K562 (cell line): ENCODE data around the gene IL10. TPM values are rescaled to one million over a fixed set of nuclear protein-coding genes. Genes with fewer than 3 reads are reported as not detected.

Source experiments
- ATAC-seq: fragments of 200-7000 bp; cut with Tn5 transposase; 3 replicates; pipeline ENCODE4 v1.9.1; 2020; ENCODE audit warnings: moderate library complexity
- BruUV-seq: library from RNA; stranded (reverse); fragments of 400-500 nt; replicated peaks from 2 replicates; lab custom pipeline; 2021; lab: Mats Ljungman, UMichigan
- CTCF ChIA-PET: fragments of 300-600 bp; formaldehyde crosslinking; extraction: SDS; loops from one replicate; lab custom pipeline; 2021; ENCODE audit warnings: low intra/inter-chr PET ratio; lab: Yijun Ruan, JAX
- POLR2A ChIA-PET: fragments of 300-600, 350-650 bp; sonication (Branson Sonifier 250); formaldehyde crosslinking; extraction: SDS; loops from one replicate; lab custom pipeline; 2021; ENCODE audit warnings: antibody characterized with exemption, inconsistent platforms; lab: Yijun Ruan, JAX
- DNase-seq, 4 experiments: peaks; one replicate each; pipeline versions ENCODE4 v3.0.0 to v3.0.0-alpha.2; 2011 to 2018; ENCODE audit warnings: low spot score in 3 of 4, mixed read lengths in 3 of 4; ENCODE audit errors: extremely low read depth in 1 of 4
- FAIRE-seq: peaks from 2 replicates; lab custom pipeline; 2011; peaks lifted over from hg19 to GRCh38; lab: Jason Lieb, UNC
- H2AFZ ChIP-seq: 2 replicates; pipeline ENCODE4 v1.6.0; 2011; ENCODE audit warnings: low read depth, low read length, control low read depth, inconsistent platforms
- H3K27ac ChIP-seq: fragments of 200-600 bp; 3 replicates; pipeline ENCODE4 v1.8.0; 2011; ENCODE audit warnings: low read depth, mild to moderate bottlenecking, control low read depth, inconsistent platforms, low read length, moderate library complexity, mixed read lengths; ENCODE audit errors: extremely low read depth
- H3K27me3 ChIP-seq, 2 experiments: fragments of 300-600 bp in 1 of 2; 2 replicates in 1 of 2; 3 replicates in 1 of 2; pipeline versions ENCODE4 v1.6.0 to v1.8.0; 2011; ENCODE audit warnings: inconsistent platforms in 2 of 2, low read length in 2 of 2, mild to moderate bottlenecking in 1 of 2, mixed read lengths in 1 of 2, moderate library complexity in 1 of 2; ENCODE audit not compliant: control insufficient read depth in 2 of 2, insufficient read depth in 2 of 2
- H3K36me3 ChIP-seq: fragments of 300-600 bp; 3 replicates; pipeline ENCODE4 v1.8.0; 2011; ENCODE audit warnings: mild to moderate bottlenecking, low read length, inconsistent platforms; ENCODE audit not compliant: control insufficient read depth, insufficient read depth
- H3K4me1 ChIP-seq, 2 experiments: fragments of 200-600 bp in 1 of 2; replicated peaks in 1 of 2; 2 replicates in 1 of 2; 3 replicates in 1 of 2; pipeline versions ENCODE4 v1.5.1 to v1.8.0; 2011; ENCODE audit warnings: inconsistent platforms in 2 of 2, low read length in 2 of 2, mild to moderate bottlenecking in 1 of 2, mixed read lengths in 1 of 2, moderate library complexity in 1 of 2; ENCODE audit not compliant: control insufficient read depth in 2 of 2, insufficient read depth in 2 of 2
- H3K4me2 ChIP-seq: 2 replicates; pipeline ENCODE4 v1.6.1; 2011; ENCODE audit warnings: low read length, control low read depth, inconsistent platforms, mixed read lengths; ENCODE audit not compliant: insufficient read depth
- H3K4me3 ChIP-seq: fragments of 200-600 bp; sonication (generic), shearing (Covaris generic); 2 replicates; pipeline ENCODE4 v1.5.1; 2016; ENCODE audit warnings: control low read depth, inconsistent platforms
- H3K79me2 ChIP-seq: fragments of 200-600 bp; 3 replicates; pipeline ENCODE4 v1.8.0; 2011; ENCODE audit warnings: low read length, inconsistent platforms; ENCODE audit not compliant: control insufficient read depth, insufficient read depth
- H3K9ac ChIP-seq, 2 experiments: 2 replicates each; pipeline versions ENCODE4 v1.6.0 to v1.6.1; 2011; ENCODE audit warnings: low read depth in 2 of 2, low read length in 2 of 2, control low read depth in 1 of 2, inconsistent platforms in 1 of 2, mild to moderate bottlenecking in 1 of 2, mixed read lengths in 1 of 2; ENCODE audit not compliant: insufficient read depth in 1 of 2
- H3K9me1 ChIP-seq: one replicate; pipeline ENCODE4 v1.6.0; 2011; ENCODE audit warnings: inconsistent platforms, mild to moderate bottlenecking, low read length, moderate library complexity; ENCODE audit not compliant: control insufficient read depth, insufficient read depth
- H3K9me3 ChIP-seq: replicated peaks from 2 replicates; pipeline ENCODE4 v1.5.1; 2011; ENCODE audit warnings: low read depth, low read length, inconsistent platforms; ENCODE audit not compliant: control insufficient read depth, insufficient read depth
- H4K20me1 ChIP-seq: replicated peaks from 2 replicates; pipeline ENCODE4 v1.6.1; 2011; ENCODE audit warnings: low read length, inconsistent platforms, mixed read lengths; ENCODE audit not compliant: control insufficient read depth, insufficient read depth
- E2F5 ChIP-seq: sonication (generic); formaldehyde crosslinking; IDR thresholded peaks from 2 replicates; pipeline ENCODE4 v1.8.0; 2022; ENCODE audit warnings: mild to moderate bottlenecking, missing genetic modification reagents
- HNRNPL ChIP-seq: fragments of 200-400 bp; formaldehyde crosslinking; IDR thresholded peaks from 2 replicates; pipeline ENCODE4 v1.6.1; 2017; ENCODE audit warnings: low read depth, mild to moderate bottlenecking, low read length
- IRF2 ChIP-seq: sonication (generic); formaldehyde crosslinking; IDR thresholded peaks from 2 replicates; pipeline ENCODE4 v1.8.1; 2022; ENCODE audit warnings: mild to moderate bottlenecking, missing genetic modification reagents
- KDM5B ChIP-seq: fragments of 200-600 bp; sonication (generic); IDR thresholded peaks from 2 replicates; pipeline ENCODE4 v1.6.1; 2012; ENCODE audit warnings: low read depth, mild to moderate bottlenecking, moderate library complexity, low read length, control low read depth, inconsistent platforms; ENCODE audit not compliant: insufficient replicate concordance
- SMAD2 ChIP-seq: fragments of 150-350 bp; IDR thresholded peaks from 2 replicates; pipeline ENCODE4 v1.6.1; 2014; ENCODE audit warnings: low read depth, mild to moderate bottlenecking, low read length
- SPI1 ChIP-seq: IDR thresholded peaks from 2 replicates; pipeline ENCODE4 v1.6.1; 2011; ENCODE audit warnings: low read depth, low read length, control low read depth, borderline replicate concordance
- SUPT5H ChIP-seq: fragments of 450-650 bp; IDR thresholded peaks from 2 replicates; pipeline ENCODE4 v1.6.1; 2016
- TEAD1 ChIP-seq, 2 experiments: fragments of 450-650 bp in 1 of 2; sonication (generic) in 1 of 2; formaldehyde crosslinking; IDR thresholded peaks; 2 replicates each; pipeline versions ENCODE4 v1.4.0 to v1.8.0; 2020 to 2022; ENCODE audit warnings: mild to moderate bottlenecking in 2 of 2, missing genetic modification reagents in 1 of 2
- TOE1 ChIP-seq, 2 experiments: fragments of 450-650 bp in 1 of 2; sonication (generic) in 1 of 2; formaldehyde crosslinking in 1 of 2; IDR thresholded peaks; 2 replicates each; pipeline versions ENCODE4 v1.7.1 to v1.8.0; 2016 to 2022; ENCODE audit warnings: borderline replicate concordance in 2 of 2, mild to moderate bottlenecking in 2 of 2, antibody characterized with exemption in 1 of 2, inconsistent platforms in 1 of 2, low read depth in 1 of 2, missing genetic modification reagents in 1 of 2, moderate library complexity in 1 of 2
- VEZF1 ChIP-seq: fragments of 200-800 bp; sonication (Bioruptor generic); IDR thresholded peaks from 2 replicates; pipeline ENCODE4 v1.6.1; 2017; ENCODE audit warnings: missing genetic modification characterization, missing compliant biosample characterization
- ZFP91 ChIP-seq: sonication (generic); formaldehyde crosslinking; IDR thresholded peaks from 2 replicates; pipeline ENCODE4 v1.8.0; 2022; ENCODE audit warnings: mild to moderate bottlenecking, missing genetic modification reagents
- ZNF133 ChIP-seq: fragments of 250-450 bp; sonication (Bioruptor Pico); IDR thresholded peaks from 2 replicates; pipeline ENCODE4 v1.4.0; 2020; ENCODE audit warnings: mild to moderate bottlenecking
- ZNF134 ChIP-seq: fragments of 250-450 bp; sonication (Bioruptor Pico); conservative IDR thresholded peaks from 2 replicates; pipeline ENCODE4 v1.4.0; 2020
- WGBS: fragments of 100-300 bp; shearing (Covaris generic); methylation state at CpG from one replicate; pipeline ENCODE4 v1.1.6; 2016; ENCODE audit warnings: low coverage, mixed read lengths; ENCODE audit not compliant: insufficient coverage; ENCODE audit errors: missing lambda C conversion rate; 5-methylcytosine and 5-hydroxymethylcytosine counted together
- in situ Hi-C: fragments of 300-500 bp; cut with MboI; formaldehyde crosslinking; loops from 4 replicates; pipeline ENCODE4 v1.15.0; 2018; ENCODE audit warnings: inconsistent platforms, mixed read lengths
- intact Hi-C: fragments of 100-400 bp; cut with micrococcal nuclease; formaldehyde crosslinking; loops from 2 replicates; pipeline ENCODE4 v1.14.2; 2022
- polyA plus RNA-seq, 8 experiments: library from polyadenylated mRNA; depleted of rRNA in 4 of 8; stranded (reverse) in 5 of 8; unstranded in 3 of 8; fragments of >200 nt; fragmentation: Nextera tagmentation in 2 of 8; fragmentation: Illumina TruSeq in 1 of 8; extraction: Ambion mirVana in 2 of 8; extraction: Trizol in 1 of 8; gene quantifications; 2 replicates each; pipeline versions ENCODE4 v1.2.1 to v1.2.3, GENCODE V29; 2011 to 2014; ENCODE audit warnings: inconsistent platforms in 1 of 8, missing spikeins in 1 of 8
- total RNA-seq, 7 experiments: library from RNA; depleted of rRNA in 6 of 7; stranded (reverse); fragments of >200 nt in 6 of 7; fragmentation: Illumina TruSeq in 2 of 7; extraction: Trizol in 2 of 7; gene quantifications; 2 replicates each; pipeline versions ENCODE4 v1.2.1 to v1.2.3, GENCODE V29; 2011 to 2021; ENCODE audit warnings: low replicate concordance in 1 of 7
- TF ChIP-seq, protein P1 (sequence below): sonication (generic); formaldehyde crosslinking; IDR thresholded peaks from 2 replicates; pipeline ENCODE4 v1.8.0; 2023; ENCODE audit warnings: mild to moderate bottlenecking, missing genetic modification reagents

The IL10 gene
- total and polyA plus RNA-seq, 9 of the 15 experiments (the other 6 are each of a cell fraction or from before 2014, with no cell fraction given) = 0.29 TPM; not detected in 8

GRCh38 chr1:206732992-206733391 lies 39.3 kb downstream of the IL10 start:
- POLR2A ChIA-PET = interaction anchor here (0.9 kb wide), 1 partner anchor 115 kb away, joined by 5 read pairs; no protein-coding TSS in a partner anchor
- Histone ChIP-seq H3K4me1 (peaks cover 10 to 15% of the 10 kb centered on the region in 2 experiments), H3K27me3 (no peaks in the 10 kb centered on the region; a peak in 1 of 5 replicates), H3K79me2 (peaks cover 3% of the 10 kb centered on the region; the same call in 1 of the 3 replicates), H3K9ac (no peak overlapping the region), H2AFZ (no peak overlapping the region), H4K20me1 (peaks cover 32% of the 10 kb centered on the region), H3K4me2 (no peak overlapping the region), H3K9me1 (peaks cover 16% of the 10 kb centered on the region), H3K4me3 (no peak overlapping the region), H3K36me3 (peaks cover 58% of the 10 kb centered on the region), H3K27ac (no peak overlapping the region), H3K9me3 (no peaks in the 10 kb centered on the region)
- WGBS = 90% methylated on average over 11 of the region's 11 CpGs
- FAIRE-seq = no peak
- TSS peak; percentile 22 for BruUV-seq
- DNase-seq = no peak
- no peak for ATAC-seq
- peak; percentile 45; the same call in 1 of the 2 replicates for TF ChIP-seq SPI1
- TF ChIP-seq TOE1 (IDR thresholded peaks at IDR 0.05; ENCODE audit: borderline replicate concordance) = no peak
- TF ChIP-seq TOE1 (CRISPR knock-in tag; IDR thresholded peaks at IDR 0.05; ENCODE audit: borderline replicate concordance, low read depth) = no peak
- TF ChIP-seq IRF2 = no peak
- no peak for TF ChIP-seq ZFP91
- no peak for TF ChIP-seq E2F5
- no peak for TF ChIP-seq VEZF1 (CRISPR knock-in tag)
- TF ChIP-seq SMAD2 = no peak
- no peak for TF ChIP-seq HNRNPL
- TF ChIP-seq, protein P1, sequence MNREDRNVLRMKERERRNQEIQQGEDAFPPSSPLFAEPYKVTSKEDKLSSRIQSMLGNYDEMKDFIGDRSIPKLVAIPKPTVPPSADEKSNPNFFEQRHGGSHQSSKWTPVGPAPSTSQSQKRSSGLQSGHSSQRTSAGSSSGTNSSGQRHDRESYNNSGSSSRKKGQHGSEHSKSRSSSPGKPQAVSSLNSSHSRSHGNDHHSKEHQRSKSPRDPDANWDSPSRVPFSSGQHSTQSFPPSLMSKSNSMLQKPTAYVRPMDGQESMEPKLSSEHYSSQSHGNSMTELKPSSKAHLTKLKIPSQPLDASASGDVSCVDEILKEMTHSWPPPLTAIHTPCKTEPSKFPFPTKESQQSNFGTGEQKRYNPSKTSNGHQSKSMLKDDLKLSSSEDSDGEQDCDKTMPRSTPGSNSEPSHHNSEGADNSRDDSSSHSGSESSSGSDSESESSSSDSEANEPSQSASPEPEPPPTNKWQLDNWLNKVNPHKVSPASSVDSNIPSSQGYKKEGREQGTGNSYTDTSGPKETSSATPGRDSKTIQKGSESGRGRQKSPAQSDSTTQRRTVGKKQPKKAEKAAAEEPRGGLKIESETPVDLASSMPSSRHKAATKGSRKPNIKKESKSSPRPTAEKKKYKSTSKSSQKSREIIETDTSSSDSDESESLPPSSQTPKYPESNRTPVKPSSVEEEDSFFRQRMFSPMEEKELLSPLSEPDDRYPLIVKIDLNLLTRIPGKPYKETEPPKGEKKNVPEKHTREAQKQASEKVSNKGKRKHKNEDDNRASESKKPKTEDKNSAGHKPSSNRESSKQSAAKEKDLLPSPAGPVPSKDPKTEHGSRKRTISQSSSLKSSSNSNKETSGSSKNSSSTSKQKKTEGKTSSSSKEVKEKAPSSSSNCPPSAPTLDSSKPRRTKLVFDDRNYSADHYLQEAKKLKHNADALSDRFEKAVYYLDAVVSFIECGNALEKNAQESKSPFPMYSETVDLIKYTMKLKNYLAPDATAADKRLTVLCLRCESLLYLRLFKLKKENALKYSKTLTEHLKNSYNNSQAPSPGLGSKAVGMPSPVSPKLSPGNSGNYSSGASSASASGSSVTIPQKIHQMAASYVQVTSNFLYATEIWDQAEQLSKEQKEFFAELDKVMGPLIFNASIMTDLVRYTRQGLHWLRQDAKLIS (CRISPR knock-in tag) = no peak
- peak; percentile 42; the same call in 1 of the 2 replicates for TF ChIP-seq SUPT5H
- TF ChIP-seq ZNF133 = no peak
- no peak for TF ChIP-seq TEAD1 (CRISPR knock-in tag; IDR thresholded peaks at IDR 0.05)
- no peak for TF ChIP-seq ZNF134 (CRISPR knock-in tag)
- no peak for TF ChIP-seq KDM5B
- intact Hi-C loops (loop anchor here (10.0 kb wide), 1 partner anchor 238 kb away; no protein-coding TSS in a partner anchor), in situ Hi-C loops (no loop called here)
- CTCF ChIA-PET = interaction anchor here (0.6 to 0.8 kb wide), 2 partner anchors 10 to 98 kb away, joined by 3 read pairs; partner anchors contain the start of gene DYRK3
